GM21390 (cell line): ENCODE results near the gene VPS37B.
"Not testable (repeated sequence)": the region's sequence is repeated elsewhere in the genome, so short reads cannot be mapped to it uniquely, and the experiment has no call there.

ENCODE experiments used
- ATAC-seq: cut with Tn5 transposase; IDR thresholded peaks from one replicate; pipeline ENCODE4 v1.9.1; 2021; ENCODE audit not compliant: unreplicated experiment

Gene VPS37B

DNA sequence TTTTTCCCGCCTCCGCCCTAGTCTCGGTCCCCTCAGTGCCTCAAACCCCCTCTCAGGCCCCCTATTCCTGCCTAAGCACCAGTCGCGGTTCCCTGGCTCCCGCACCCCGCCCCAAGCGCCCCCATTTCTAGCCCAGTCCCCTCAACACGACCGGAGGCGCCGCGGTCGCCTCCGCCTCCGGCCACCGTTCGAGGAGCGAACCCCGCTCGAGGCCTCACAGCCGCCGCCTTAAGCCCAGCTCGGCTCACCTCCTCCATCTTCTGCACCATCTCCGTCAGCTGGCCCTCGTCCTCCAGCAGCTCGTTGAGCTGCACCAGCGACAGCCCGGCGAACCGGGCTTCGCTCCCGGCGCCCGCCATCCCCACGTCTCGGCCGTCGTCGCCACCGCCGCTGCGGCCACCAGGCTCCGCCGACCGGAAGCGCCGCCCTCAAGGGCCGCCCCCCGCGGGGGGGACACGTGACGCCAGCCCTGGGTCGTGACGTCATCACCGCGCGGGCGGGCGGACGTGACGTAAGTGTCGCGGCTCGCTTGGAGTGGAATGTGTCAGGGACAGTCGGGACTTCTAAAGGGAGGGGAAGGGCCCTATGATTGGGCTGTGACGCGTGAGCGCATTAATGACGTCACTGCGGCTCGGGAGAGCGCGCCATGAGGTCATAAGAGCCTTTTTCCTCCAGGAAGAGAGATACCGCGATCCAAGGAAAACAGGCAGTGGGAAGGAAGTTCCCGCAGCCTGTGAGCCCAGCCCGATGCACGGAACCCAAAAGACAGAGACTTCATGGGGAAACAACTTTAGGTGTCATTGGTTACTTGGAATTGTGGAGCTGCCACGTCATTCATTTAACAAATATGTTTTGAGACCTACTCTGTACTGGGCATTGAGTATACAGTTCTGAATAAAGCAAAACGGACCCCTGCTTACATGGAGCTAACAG, at the start of gene VPS37B:
Gene VPS37B (minus strand): TSS at position 421 of the 933 bp plus-strand sequence. CDS start 62 bp downstream, at position 359.
- peak; percentile 50 for ATAC-seq

- ATAC-seq, result no peak
These were observed 49.0 kb upstream of the VPS37B start for GRCh38 chr12:122944605-122945592.

- no peak for ATAC-seq
These were observed 47.3 kb upstream of the VPS37B start for GRCh38 chr12:122943196-122943595.

- ATAC-seq, result no peak
These were observed 46.7 kb upstream of the VPS37B start for GRCh38 chr12:122942637-122943036.

DNA sequence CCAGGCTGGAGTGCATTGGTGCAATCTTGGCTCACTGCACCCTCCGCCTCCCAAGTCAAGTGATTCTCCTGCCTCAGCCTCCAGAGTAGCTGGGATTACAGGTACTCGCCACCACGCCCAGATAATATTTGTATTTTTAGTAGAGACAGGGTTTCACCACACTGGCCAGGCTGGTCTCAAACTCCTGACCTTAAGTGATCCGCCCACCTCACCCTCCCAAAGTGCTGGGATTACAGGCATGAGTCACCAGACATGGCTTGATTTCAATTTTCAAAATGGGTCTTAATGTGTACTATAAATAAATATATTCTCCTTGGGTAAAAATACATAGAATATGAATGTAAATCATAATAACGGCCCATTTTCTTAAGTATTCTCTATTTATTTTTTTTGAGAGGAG, 45.4 kb upstream of the VPS37B start:
- ATAC-seq, result not testable (repeated sequence)

DNA sequence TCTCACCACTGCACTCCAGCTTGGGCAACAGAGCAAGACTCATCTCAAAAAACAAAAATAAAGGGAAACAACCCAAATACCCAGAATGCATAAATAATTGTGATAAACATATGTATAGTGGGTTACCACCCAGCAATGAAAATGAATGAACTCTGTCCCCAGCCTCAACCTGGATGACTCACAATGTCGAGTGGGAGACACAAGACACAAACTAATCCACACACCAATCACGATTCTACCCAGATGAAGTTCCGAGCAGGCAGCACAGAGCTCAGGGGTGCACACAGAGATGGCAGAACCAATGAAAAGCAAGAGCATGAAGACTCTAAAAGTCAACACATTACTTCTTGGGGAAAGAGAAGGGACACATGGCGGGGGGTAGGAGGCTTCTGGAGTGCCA, 43.2 kb upstream of the VPS37B start:
- ATAC-seq, result no peak

GRCh38 chr12:122937622-122938091, 41.7 kb upstream of the VPS37B start:
- no peak for ATAC-seq

- ATAC-seq, result no peak
These were observed 39.4 kb upstream of the VPS37B start for GRCh38 chr12:122935318-122935717.

- no peak for ATAC-seq
These were observed 38.8 kb upstream of the VPS37B start for GRCh38 chr12:122934722-122935121.

DNA sequence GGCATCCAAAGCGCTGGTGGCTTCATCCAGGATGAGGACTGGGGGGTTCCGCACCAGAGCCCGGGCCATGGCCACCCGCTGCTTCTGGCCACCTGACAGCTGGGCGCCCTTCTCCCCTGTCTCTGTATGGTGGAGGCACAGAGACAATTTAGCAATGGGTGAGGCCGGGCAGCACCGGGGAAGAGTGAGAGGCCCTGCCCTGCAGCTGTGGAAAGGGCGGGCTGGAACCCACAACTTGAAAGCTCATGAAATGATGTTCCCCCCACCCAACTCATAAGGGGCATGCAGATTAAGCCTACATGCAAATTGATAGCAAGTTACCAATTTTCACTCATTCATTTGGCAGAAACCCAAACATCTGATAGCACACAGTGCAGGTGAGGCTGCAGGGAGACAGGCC, 36.3 kb upstream of the VPS37B start:
- no peak for ATAC-seq

GRCh38 chr12:122929812-122930211, 33.9 kb upstream of the VPS37B start:
- no peak for ATAC-seq

DNA sequence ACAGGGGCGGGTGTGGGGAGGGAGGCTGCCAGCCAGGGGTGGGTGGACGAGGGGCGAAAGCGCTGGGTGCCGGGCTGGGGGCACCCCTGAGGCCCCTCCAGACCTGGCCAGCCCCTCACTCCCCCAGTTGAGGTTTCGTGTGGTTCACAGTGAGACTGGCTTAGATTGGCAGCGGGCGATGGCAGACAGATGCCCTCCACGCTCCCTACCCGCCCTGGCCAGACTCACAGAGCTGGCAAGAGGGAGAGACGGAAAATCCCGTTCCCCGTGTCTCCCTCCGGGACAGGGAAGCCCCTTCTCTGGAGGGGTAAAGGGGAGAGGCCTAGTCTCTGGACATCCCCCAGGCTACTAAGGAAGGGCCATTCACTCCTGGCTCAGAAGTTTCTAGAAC, 33.2 kb upstream of the VPS37B start:
- no peak for ATAC-seq

GRCh38 chr12:122928404-122929147, 32.7 kb upstream of the VPS37B start:
- ATAC-seq, result no peak

- ATAC-seq, result no peak
These were observed 32.0 kb upstream of the VPS37B start for GRCh38 chr12:122927756-122928403.

GRCh38 chr12:122921917-122922316, 26.0 kb upstream of the VPS37B start:
- no peak for ATAC-seq

DNA sequence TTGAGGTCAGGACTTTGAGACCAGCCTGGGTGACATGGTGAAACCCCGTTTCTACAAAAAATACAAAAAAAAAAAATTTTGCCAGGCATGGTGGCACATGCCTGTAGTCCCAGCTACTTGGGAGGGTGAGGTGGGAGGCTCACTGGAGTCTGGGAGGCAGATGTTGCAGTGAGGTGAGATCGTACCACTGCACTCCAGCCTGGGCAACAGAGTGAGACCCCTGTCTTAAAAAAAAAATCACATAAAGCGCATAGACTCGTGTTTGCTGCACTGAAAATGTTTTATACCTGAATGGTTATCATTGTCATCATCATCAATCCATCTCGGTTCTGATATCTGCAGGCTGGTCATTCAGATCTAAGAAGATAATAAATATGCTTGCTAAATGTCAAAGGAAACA, 24.8 kb upstream of the VPS37B start:
- ATAC-seq, result no peak

DNA sequence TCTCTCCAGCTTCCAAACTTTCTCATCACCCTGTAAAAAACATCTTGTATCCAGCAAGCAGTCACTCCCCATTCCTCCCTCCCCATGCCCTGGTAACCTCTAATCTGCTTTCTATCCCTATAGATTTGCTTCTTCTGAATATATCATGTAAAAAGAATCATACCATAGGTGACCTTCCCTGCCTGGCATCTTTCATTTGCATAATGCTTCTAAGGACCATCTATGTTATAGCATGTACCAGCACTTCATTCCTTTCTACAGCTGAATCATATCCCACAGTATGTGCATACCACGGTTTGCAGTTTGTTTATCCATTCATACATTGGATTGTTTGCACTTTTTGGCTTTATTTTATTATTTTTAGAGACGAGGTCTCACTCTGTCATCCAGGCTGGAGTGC, 22.9 kb upstream of the VPS37B start:
- ATAC-seq, result no peak

DNA sequence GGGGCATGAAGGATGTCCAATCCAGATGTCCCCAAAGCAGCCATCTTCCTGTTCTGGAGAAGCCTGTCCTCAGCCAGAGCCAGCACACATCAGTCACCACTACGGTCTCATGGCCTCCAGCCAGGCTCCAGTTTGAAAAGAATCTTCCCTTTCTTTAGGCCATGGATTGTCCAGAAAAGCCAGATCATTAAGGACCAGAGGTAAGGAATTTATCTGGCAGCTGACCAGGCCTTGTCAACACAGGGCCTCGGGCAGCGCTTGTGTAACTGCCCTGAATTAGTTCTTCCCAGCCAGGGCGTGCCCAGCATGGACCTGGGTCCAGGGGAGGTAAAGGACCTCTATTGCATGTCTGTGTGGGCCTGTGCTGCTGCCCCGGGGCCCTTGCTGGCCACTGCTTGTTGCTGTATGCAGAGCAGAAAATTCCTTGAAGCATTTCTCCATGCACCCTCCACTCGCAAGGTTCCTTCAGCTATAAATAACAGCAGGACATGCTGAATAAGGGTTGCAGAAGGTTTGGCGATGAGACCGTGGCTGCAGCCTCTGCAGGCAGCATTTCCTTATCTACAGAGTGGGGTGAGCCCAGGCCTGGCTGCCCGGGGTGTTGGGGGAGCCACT, 21.7 kb upstream of the VPS37B start:
- no peak for ATAC-seq

DNA sequence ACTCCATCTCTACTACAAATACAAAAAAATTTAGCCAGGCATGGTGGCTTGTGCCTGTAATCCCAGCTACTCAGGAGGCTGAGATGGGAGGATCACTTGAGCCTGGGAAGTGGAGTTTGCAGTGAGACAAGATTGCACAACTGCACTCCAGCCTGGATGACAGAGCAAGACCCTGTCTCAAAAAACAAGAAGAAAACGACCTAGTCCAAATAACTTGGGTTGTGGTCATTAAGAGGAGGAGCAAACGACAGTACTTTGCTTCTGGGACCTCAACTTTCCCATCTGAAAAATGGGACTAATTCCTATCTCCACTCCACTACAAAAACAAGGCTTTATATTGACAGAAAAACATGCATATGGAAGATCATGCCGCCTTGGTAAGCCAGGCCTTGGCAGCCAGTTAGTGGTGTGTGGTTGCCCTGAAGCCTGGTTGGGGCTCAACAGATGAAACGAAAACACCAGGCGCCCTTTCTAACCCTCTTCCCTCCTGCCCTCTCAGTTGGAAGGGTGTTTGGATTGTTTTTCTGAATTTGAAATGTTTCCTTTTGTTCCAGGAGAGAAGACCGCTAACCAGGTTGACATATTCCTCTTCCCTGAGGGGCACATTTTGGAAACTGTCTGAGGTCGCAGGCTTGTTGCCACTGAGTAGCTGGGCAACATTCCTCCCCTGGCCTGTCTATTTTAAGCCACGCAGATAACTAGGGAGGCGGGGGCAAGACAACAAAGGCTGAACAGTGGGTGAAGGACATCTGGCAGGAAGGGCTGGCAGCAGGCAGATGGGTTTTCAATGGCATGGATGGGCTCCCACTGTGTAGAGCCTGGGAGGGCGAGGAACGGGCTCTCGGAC, 13.7 kb upstream of the VPS37B start:
- ATAC-seq, result no peak
